Ovary (tissue), 9 donors: Measurements from ENCODE around the gene MYH8. TPM values are rescaled to one million over a fixed set of nuclear protein-coding genes. Genes with fewer than 3 reads are reported as not detected.

Experiments used
- DNase-seq, 5 donors: peaks; one replicate each; pipeline ENCODE4 v3.0.0-alpha.2; 2019 to 2020
- H3K27ac ChIP-seq, 2 donors: fragments of 200-600 bp; one replicate each; pipeline versions ENCODE4 v1.5.1 to v1.8.0; 2019 to 2022
- H3K27me3 ChIP-seq: fragments of 200-600 bp; one replicate; pipeline ENCODE4 v1.8.0; 2022
- H3K36me3 ChIP-seq: fragments of 200-600 bp; sonication (generic); one replicate; pipeline ENCODE4 v1.5.1; 2019
- H3K4me1 ChIP-seq: one replicate; pipeline ENCODE4 v1.8.1; 2013; ENCODE audit warnings: mild to moderate bottlenecking, moderate library complexity; ENCODE audit not compliant: insufficient read depth
- H3K4me3 ChIP-seq: fragments of 200-600 bp; sonication (generic); one replicate; pipeline ENCODE4 v1.5.1; 2017
- H3K9me3 ChIP-seq, 2 donors: fragments of 200-600 bp in 1 of 2; sonication (generic) in 1 of 2; one replicate each; pipeline versions ENCODE4 v1.5.1 to v1.8.1; 2013 to 2019; ENCODE audit warnings: mild to moderate bottlenecking in 1 of 2, moderate library complexity in 1 of 2
- EP300 ChIP-seq: sonication (generic); formaldehyde crosslinking; IDR thresholded peaks from one replicate; pipeline ENCODE4 v1.6.1; 2017; ENCODE audit warnings: antibody characterized with exemption
- POLR2A ChIP-seq: fragments of 450-650 bp; IDR thresholded peaks from one replicate; pipeline ENCODE4 v1.6.1; 2017; ENCODE audit warnings: antibody characterized with exemption, mild to moderate bottlenecking, moderate library complexity
- WGBS, 3 donors: extraction: QIAGEN DNeasy Blood & Tissue Kit in 1 of 3; methylation state at CpG; one replicate each; pipeline versions ENCODE4 v1.1.5 to v1.1.7; 2013 to 2017; 5-methylcytosine and 5-hydroxymethylcytosine counted together
- intact Hi-C, 4 donors: fragments of 100-400 bp; cut with DNase I; formaldehyde crosslinking; loops; one replicate each; pipeline versions ENCODE4 v1.11.0 to v1.15.1; 2022 to 2023
- polyA plus RNA-seq, 2 donors: library from polyadenylated mRNA; stranded (reverse); fragments of 200-250 nt in 1 of 2; fragments of 350-450 nt in 1 of 2; fragmentation: Illumina TruSeq in 1 of 2; extraction: RNeasy Lipid Tissue Mini Kit (QIAGEN cat#74804) in 1 of 2; gene quantifications; one replicate each; pipeline ENCODE4 v1.2.3, GENCODE V29; 2013 to 2014
- total RNA-seq, 7 donors: library from RNA; depleted of rRNA in 2 of 7; stranded (reverse); fragments of >200 nt in 2 of 7; fragmentation: NEBNext Ultra II Directional in 3 of 7; extraction: Animal tissue kit (Norgen Biotek cat#: 25700) in 3 of 7; gene quantifications; one replicate each; pipeline versions ENCODE4 v1.1.0 to v1.2.4, GENCODE V29; 2016 to 2023
- TF ChIP-seq, protein P1 (sequence below), 3 donors: fragments of 450-650 bp in 2 of 3; fragments of 200-600 bp in 1 of 3; IDR thresholded peaks; one replicate each; pipeline versions ENCODE4 v1.5.1 to v1.8.0; 2016 to 2022; ENCODE audit warnings: antibody characterized with exemption in 3 of 3, mild to moderate bottlenecking in 1 of 3
- donor health status: DM: no; HTN: no; CAD: no; lungs with moderate emphysema.
- donor health status: DM: no; HTN: no; CAD: no.
- donor health status: Bipolar disorder and iron deficiency.
- donor health status: DM: yes; HTN: yes; CAD: no.
- donor health status: DM: no; HTN: no; CAD: no.
- donor health status: DM: yes; HTN: yes; CAD: no.

Gene MYH8
- total and polyA plus RNA-seq, 9 donors = not detected

DNA sequence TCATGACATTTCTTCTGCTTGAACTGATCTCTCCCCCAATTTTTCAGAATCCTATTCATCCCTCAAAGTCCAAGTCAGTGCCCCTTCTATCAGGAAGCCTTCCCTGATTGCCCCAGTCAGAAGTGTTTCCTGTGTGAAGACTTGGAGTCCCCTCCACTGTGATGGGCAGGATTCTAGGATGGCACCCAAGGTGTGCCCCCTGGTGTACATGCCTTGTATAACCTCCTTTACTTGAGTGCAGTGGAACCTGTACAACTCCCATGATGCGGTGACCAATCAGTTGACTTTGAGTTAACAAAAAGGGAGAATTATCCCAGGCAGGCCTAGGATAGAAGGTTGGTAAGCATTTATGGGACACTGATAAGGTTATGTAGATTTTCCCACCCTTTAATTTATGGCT lies 72.3 kb downstream of the MYH8 start:
- H3K4me3 ChIP-seq = no peak overlapping the region
- 96 to 100% (median 100%) methylated on average over 1 of the region's 1 CpG for WGBS, 3 donors
- intact Hi-C loops = no loop called here

DNA sequence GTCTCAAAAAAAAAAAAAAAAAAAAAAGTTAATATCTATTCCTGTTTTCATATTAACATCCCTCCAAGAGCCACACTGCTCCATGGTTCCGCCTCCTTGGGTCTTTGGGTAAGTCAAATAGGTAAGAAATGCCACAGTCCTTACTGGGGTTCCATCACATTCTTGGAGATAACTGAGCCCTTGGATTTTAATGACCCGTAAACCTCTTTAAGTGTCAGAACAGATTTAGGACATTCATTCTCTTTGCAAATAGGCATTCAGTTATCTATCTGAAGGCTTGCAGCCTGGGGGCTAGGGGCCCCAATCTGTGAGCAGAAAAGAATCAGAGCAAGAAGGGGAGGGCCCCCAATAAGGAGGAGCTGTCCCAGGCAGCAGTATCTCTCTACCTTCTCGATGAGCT lies 76.9 kb downstream of the MYH8 start:
- intact Hi-C loops = no loop called here
- 68 to 78% (median 69%) methylated on average over 3 of the region's 3 CpGs for WGBS, 3 donors
- Histone ChIP-seq H3K36me3 (no peaks in the 10 kb centered on the region), H3K4me3 (no peak overlapping the region), H3K4me1 (no peaks in the 10 kb centered on the region), H3K27me3 (no peaks in the 10 kb centered on the region), H3K9me3 (no peaks in the 10 kb centered on the region), H3K27ac (no peak overlapping the region)
- DNase-seq = no peak
- no peak for TF ChIP-seq EP300
- TF ChIP-seq POLR2A = no peak
- TF ChIP-seq, protein P1, sequence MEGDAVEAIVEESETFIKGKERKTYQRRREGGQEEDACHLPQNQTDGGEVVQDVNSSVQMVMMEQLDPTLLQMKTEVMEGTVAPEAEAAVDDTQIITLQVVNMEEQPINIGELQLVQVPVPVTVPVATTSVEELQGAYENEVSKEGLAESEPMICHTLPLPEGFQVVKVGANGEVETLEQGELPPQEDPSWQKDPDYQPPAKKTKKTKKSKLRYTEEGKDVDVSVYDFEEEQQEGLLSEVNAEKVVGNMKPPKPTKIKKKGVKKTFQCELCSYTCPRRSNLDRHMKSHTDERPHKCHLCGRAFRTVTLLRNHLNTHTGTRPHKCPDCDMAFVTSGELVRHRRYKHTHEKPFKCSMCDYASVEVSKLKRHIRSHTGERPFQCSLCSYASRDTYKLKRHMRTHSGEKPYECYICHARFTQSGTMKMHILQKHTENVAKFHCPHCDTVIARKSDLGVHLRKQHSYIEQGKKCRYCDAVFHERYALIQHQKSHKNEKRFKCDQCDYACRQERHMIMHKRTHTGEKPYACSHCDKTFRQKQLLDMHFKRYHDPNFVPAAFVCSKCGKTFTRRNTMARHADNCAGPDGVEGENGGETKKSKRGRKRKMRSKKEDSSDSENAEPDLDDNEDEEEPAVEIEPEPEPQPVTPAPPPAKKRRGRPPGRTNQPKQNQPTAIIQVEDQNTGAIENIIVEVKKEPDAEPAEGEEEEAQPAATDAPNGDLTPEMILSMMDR (IDR thresholded peaks at IDR 0.05) = no peak

More for the DNA sequence above, 72.3 kb downstream of the MYH8 start:
- no peaks in the 10 kb centered on the region for H3K36me3 ChIP-seq
- H3K27ac ChIP-seq = no peak overlapping the region
- no peaks in the 10 kb centered on the region for H3K4me1 ChIP-seq
- TF ChIP-seq, protein P1 (IDR thresholded peaks at IDR 0.05) = no peak
- TF ChIP-seq POLR2A (no peak), EP300 (no peak)
- DNase-seq = no peak
- no peaks in the 10 kb centered on the region for H3K9me3 ChIP-seq
- H3K27me3 ChIP-seq = no peaks in the 10 kb centered on the region

Other genes with a start within 250 kb of the MYH8 start
- gene GAS7, start 223.3 kb downstream of the MYH8 start, total RNA-seq = 10 to 100 TPM in 6 of 7 donors, 1 to 10 TPM in 1; 9.1 to 48.0 (median 24.2) TPM
- 10 to 100 TPM in 1 of 2 donors, 1 to 10 TPM in 1; 7.1 to 28.8 TPM for gene GAS7, start 223.3 kb downstream of the MYH8 start, polyA plus RNA-seq
- not detected for gene MYH13, start 48.9 kb downstream of the MYH8 start, total RNA-seq
- gene MYH13, start 48.9 kb downstream of the MYH8 start, polyA plus RNA-seq = not detected
- gene MYH4, start 47.6 kb upstream of the MYH8 start, total RNA-seq = not detected
- not detected for gene MYH4, start 47.6 kb upstream of the MYH8 start, polyA plus RNA-seq
- gene MYH1, start 96.6 kb upstream of the MYH8 start, total RNA-seq = not detected
- under 1 TPM in 1 of 2 donors, not detected in 1; 0.12 TPM for gene MYH1, start 96.6 kb upstream of the MYH8 start, polyA plus RNA-seq
- gene MYH2, start 127.7 kb upstream of the MYH8 start, total RNA-seq = 1 to 10 TPM in 1 of 7 donors, under 1 TPM in 1, not detected in 5; 0.13 to 2.0 TPM
- under 1 TPM in 1 of 2 donors, not detected in 1; 0.25 TPM for gene MYH2, start 127.7 kb upstream of the MYH8 start, polyA plus RNA-seq
- 1 to 10 TPM; 2.2 to 5.7 (median 3.0) TPM for gene MYH3, start 235.4 kb upstream of the MYH8 start, total RNA-seq
- gene MYH3, start 235.4 kb upstream of the MYH8 start, polyA plus RNA-seq = 1 to 10 TPM; 1.5 to 2.1 TPM